Measurements from ENCODE around the gene MAP7D2.

The MAP7D2 gene

DNA sequence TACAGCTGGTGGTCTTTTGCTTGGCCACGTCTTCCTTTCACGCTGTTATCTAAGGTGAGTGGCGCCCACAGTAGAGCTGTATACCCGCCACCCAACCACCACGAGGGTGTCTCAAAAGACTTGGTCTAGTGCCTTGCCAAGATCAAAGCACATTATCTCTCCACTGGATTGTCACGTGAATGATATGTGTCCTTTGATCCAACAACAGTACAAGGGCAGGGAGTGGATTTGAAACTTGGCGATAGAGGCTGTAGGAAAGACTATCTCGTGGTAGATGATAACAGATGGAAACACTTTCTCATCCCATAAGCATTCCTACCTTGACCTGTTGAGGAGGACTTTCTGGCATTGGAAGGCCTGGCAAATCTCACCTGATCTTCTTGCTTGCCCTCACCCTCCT, 88.1 kb downstream of the MAP7D2 start:
- H3K27me3 ChIP-seq (ENCODE audit: control insufficient read depth, insufficient read depth, low read length), result no peaks in the 10 kb centered on the region
- H3K9ac ChIP-seq (ENCODE audit: low read depth, low read length), result no peak overlapping the region
- H3K4me1 ChIP-seq (ENCODE audit: control insufficient read depth, insufficient read depth, low read length), result no peaks in the 10 kb centered on the region
- no peaks in the 10 kb centered on the region for H3K36me3 ChIP-seq (ENCODE audit: control insufficient read depth, insufficient read depth, low read length)
- H3K9me3 ChIP-seq (ENCODE audit: control insufficient read depth, insufficient read depth, low read length), result no peaks in the 10 kb centered on the region
- H3K4me3 ChIP-seq (ENCODE audit: low read depth, low read length), result no peak overlapping the region

DNA sequence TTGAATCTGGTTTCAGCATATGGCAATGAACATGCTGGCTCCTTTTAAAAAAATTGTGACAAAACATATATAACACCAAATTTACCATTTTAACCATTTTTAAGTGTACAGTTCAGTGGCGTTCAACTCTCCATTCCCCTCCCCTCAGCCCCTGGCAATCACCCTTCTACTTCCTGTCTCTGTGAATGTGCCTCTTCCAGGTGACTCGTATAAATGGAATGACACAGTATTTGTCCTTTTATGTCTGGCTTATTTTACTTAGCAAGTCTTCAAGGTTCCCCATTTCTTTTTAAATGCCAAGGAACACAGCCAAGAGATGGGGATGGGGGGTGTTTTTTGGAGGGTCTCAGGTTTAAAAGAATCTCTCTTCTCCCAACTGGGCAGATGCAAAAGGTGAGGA, 90.4 kb downstream of the MAP7D2 start:
- H3K27me3 ChIP-seq (ENCODE audit: control insufficient read depth, insufficient read depth, low read length), result no peaks in the 10 kb centered on the region
- no peaks in the 10 kb centered on the region for H3K9me3 ChIP-seq (ENCODE audit: control insufficient read depth, insufficient read depth, low read length)
- H3K4me1 ChIP-seq (ENCODE audit: control insufficient read depth, insufficient read depth, low read length), result no peaks in the 10 kb centered on the region
- H3K4me3 ChIP-seq (ENCODE audit: low read depth, low read length), result no peak overlapping the region
- H3K36me3 ChIP-seq (ENCODE audit: control insufficient read depth, insufficient read depth, low read length), result no peaks in the 10 kb centered on the region
- H3K9ac ChIP-seq (ENCODE audit: low read depth, low read length), result no peak overlapping the region

DNA sequence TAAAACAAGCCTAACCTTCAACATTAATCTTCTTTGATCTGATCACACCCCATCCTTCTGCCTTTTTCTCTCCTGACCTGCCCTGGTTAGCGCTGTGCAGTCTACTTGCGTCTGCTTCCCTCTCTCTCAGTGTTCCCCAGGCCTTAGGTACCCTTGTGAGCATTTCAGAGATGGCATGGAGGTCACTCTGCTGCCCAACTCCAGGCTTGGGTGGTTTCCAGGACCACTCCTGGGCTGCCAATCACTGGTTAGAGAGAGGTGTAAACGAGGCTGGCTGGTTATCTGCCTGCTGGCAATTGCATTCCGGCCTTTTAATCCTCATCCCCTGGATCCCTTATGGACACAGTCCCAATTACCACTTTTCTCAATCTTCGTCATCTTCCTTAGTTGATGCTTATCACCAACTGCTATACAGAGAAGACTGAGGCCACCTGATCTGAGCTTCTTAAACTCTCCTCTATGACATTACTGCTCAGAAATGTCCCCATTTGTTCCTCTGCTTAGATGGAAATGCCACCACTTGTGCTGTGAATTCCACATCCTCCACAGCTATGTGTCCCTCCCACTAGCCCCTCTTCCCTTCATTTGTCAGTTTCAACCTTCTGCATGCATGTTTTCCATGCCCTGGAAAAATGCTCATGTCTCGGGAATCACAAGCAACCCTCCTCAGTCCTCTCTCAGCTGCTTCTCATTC, 96.9 kb downstream of the MAP7D2 start:
- Histone ChIP-seq H3K4me1 (ENCODE audit: control insufficient read depth, insufficient read depth, low read length) (no peaks in the 10 kb centered on the region), H3K36me3 (ENCODE audit: control insufficient read depth, insufficient read depth, low read length) (no peaks in the 10 kb centered on the region), H3K9me3 (ENCODE audit: control insufficient read depth, insufficient read depth, low read length) (no peaks in the 10 kb centered on the region)

DNA sequence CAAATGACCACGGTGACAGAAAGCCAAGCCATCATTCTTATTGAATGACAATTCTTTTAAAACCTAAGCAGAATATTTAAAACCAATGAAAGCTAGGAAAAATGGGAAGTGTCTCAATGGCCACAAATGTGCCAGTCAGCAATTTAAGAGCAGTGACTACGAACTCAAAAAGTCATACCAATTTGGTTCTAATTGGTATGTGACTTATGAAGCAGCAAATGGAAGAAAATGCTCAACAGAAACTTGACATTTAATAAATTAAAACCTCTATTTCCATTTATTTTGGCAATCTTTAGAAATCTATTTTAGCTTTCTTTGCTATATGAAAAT, 100.1 kb downstream of the MAP7D2 start:
- Histone ChIP-seq H3K9ac (ENCODE audit: low read depth, low read length) (no peak overlapping the region), H3K4me3 (ENCODE audit: low read depth, low read length) (no peak overlapping the region), H3K27me3 (ENCODE audit: control insufficient read depth, insufficient read depth, low read length) (no peaks in the 10 kb centered on the region), H3K36me3 (ENCODE audit: control insufficient read depth, insufficient read depth, low read length) (no peaks in the 10 kb centered on the region), H3K9me3 (ENCODE audit: control insufficient read depth, insufficient read depth, low read length) (no peaks in the 10 kb centered on the region), H3K4me1 (ENCODE audit: control insufficient read depth, insufficient read depth, low read length) (no peaks in the 10 kb centered on the region)

More for the DNA sequence above, 96.9 kb downstream of the MAP7D2 start:
- no peak overlapping the region for H3K9ac ChIP-seq (ENCODE audit: low read depth, low read length)
- no peak overlapping the region for H3K4me3 ChIP-seq (ENCODE audit: low read depth, low read length)
- H3K27me3 ChIP-seq (ENCODE audit: control insufficient read depth, insufficient read depth, low read length), result no peaks in the 10 kb centered on the region

DNA sequence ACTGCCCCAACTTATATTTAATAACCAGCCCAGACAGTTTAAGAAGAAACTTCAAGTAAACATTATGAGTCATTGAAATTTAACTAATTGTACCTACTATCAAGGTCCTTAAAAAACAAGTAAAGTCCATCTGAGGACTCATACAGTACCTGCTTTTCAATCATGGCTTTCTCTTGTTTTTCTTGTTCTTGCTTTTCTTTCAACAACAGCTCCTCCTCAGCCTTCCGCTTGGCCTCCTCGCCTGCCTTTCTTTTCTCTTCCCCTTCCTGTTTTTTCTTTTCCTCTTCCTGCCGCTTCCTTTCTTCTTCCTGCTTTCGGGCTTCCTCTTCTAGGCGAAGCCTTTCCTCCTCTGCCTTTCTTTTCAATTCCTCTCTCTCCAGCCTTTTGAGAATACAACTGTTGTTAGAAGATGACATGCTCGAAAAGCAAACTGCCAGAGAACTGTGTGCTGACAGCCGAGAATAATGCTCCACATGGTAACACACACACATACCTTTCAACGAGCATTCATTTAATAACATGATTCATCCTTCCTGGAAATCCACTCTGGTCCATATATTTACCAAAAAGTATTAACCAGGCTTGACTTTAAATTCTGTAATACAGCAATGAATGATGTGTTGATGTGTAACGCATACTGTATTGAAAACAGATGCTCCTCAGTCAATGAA, 100.6 kb downstream of the MAP7D2 start:
- no peak overlapping the region for H3K4me3 ChIP-seq (ENCODE audit: low read depth, low read length)

DNA sequence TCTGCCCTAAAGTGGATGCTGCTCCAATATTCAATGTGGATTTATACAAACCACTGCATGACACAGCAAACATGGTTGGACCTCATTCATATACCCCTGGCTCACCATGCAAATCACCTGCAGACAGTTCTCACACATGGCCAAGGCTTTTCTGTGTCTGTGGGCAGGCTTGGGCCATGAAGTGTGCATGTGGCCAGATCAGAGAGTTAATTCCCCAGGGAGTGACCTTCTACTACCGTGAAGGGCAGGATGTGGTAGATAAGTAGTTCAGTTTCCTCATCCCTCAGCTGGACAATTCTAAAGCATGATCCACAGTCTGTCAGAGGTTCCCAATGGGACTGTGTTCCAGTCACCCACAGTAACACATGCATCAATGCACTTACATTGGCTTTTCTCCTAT, 101.3 kb downstream of the MAP7D2 start:
- Histone ChIP-seq H3K4me1 (ENCODE audit: control insufficient read depth, insufficient read depth, low read length) (no peaks in the 10 kb centered on the region), H3K4me3 (ENCODE audit: low read depth, low read length) (no peak overlapping the region), H3K36me3 (ENCODE audit: control insufficient read depth, insufficient read depth, low read length) (no peaks in the 10 kb centered on the region), H3K9me3 (ENCODE audit: control insufficient read depth, insufficient read depth, low read length) (no peaks in the 10 kb centered on the region), H3K27me3 (ENCODE audit: control insufficient read depth, insufficient read depth, low read length) (no peaks in the 10 kb centered on the region), H3K9ac (ENCODE audit: low read depth, low read length) (no peak overlapping the region)

More for the DNA sequence above, 100.6 kb downstream of the MAP7D2 start:
- Histone ChIP-seq H3K27me3 (ENCODE audit: control insufficient read depth, insufficient read depth, low read length) (no peaks in the 10 kb centered on the region), H3K9ac (ENCODE audit: low read depth, low read length) (no peak overlapping the region), H3K36me3 (ENCODE audit: control insufficient read depth, insufficient read depth, low read length) (no peaks in the 10 kb centered on the region), H3K4me1 (ENCODE audit: control insufficient read depth, insufficient read depth, low read length) (no peaks in the 10 kb centered on the region), H3K9me3 (ENCODE audit: control insufficient read depth, insufficient read depth, low read length) (no peaks in the 10 kb centered on the region)

DNA sequence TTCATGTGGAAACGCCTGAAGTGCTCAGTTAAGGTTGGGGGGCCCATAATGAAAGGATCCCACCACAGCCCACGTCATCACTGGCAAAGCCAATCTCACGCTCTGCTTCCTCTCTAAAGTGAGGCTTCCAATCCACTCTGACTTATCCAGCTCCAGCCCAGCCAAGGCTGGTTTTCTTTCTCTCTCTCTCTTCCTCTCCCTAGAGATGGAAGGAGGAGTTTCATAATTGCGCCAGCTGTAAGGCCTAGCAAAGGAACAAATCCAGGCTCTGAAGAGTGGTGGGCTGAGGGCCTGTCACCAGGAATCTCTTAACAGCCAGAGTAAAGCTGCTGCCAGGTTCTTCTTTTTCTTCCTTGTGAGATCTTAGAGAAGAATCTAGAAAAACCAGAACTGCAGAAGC, 105.1 kb downstream of the MAP7D2 start:
- Histone ChIP-seq H3K4me1 (ENCODE audit: control insufficient read depth, insufficient read depth, low read length) (no peaks in the 10 kb centered on the region), H3K4me3 (ENCODE audit: low read depth, low read length) (no peak overlapping the region), H3K9me3 (ENCODE audit: control insufficient read depth, insufficient read depth, low read length) (no peaks in the 10 kb centered on the region), H3K36me3 (ENCODE audit: control insufficient read depth, insufficient read depth, low read length) (no peaks in the 10 kb centered on the region), H3K27me3 (ENCODE audit: control insufficient read depth, insufficient read depth, low read length) (no peaks in the 10 kb centered on the region), H3K9ac (ENCODE audit: low read depth, low read length) (no peak overlapping the region)

DNA sequence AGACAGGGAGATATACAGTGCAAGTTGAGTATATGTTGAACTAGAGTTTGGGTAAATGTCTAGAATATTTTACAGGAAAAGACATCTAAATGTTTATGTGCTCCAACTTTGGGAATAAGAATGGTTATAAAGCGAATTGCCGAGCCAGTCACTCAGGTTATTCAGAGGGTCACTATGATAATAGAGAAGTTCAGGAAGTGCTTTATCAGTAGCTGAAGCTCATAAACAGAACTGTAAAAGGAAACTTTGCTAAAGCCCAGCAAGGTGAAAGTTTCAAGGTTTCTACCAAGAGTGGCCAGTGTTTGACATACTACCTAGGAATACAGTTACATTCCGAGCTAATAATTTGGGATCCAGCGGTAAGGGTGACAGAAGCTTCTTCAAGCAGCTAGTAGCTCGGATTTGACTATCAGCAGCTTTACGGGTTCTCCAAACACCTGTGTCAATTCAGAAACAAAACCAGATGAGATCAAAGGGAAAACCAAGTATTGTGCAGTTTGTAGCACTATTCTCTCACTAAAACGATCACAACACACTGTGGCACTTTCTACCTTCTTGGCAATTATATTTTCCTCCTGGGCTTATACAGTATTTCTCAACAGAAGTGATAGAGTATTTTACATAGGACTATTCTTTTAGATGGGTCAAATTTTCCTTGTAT, 108.6 kb downstream of the MAP7D2 start:
- Histone ChIP-seq H3K27me3 (ENCODE audit: control insufficient read depth, insufficient read depth, low read length) (no peaks in the 10 kb centered on the region), H3K9ac (ENCODE audit: low read depth, low read length) (no peak overlapping the region), H3K36me3 (ENCODE audit: control insufficient read depth, insufficient read depth, low read length) (no peaks in the 10 kb centered on the region), H3K4me3 (ENCODE audit: low read depth, low read length) (no peak overlapping the region), H3K4me1 (ENCODE audit: control insufficient read depth, insufficient read depth, low read length) (no peaks in the 10 kb centered on the region), H3K9me3 (ENCODE audit: control insufficient read depth, insufficient read depth, low read length) (no peaks in the 10 kb centered on the region)

DNA sequence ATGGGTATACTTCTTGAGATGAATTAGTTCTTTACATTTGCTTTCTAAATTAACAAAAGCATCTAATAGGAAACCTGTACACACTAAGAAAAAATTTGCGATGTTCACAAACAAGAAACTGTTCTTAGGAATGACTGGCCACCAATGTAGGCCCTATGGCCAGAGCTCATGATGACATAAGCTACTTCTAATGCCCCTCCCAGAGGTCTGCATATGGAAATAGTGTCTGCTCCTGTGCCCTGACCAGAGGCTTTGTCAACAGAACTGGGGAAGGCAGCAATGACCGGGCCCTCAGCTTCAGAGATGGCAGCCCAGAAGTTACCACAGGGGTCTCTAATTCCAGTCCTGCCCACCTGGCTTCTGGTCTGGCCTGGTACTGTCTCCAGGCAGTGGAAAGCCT, 110.8 kb downstream of the MAP7D2 start:
- H3K36me3 ChIP-seq (ENCODE audit: control insufficient read depth, insufficient read depth, low read length), result no peaks in the 10 kb centered on the region
- H3K9ac ChIP-seq (ENCODE audit: low read depth, low read length), result no peak overlapping the region
- no peaks in the 10 kb centered on the region for H3K4me1 ChIP-seq (ENCODE audit: control insufficient read depth, insufficient read depth, low read length)
- no peak overlapping the region for H3K4me3 ChIP-seq (ENCODE audit: low read depth, low read length)
- no peaks in the 10 kb centered on the region for H3K27me3 ChIP-seq (ENCODE audit: control insufficient read depth, insufficient read depth, low read length)
- H3K9me3 ChIP-seq (ENCODE audit: control insufficient read depth, insufficient read depth, low read length), result no peaks in the 10 kb centered on the region

DNA sequence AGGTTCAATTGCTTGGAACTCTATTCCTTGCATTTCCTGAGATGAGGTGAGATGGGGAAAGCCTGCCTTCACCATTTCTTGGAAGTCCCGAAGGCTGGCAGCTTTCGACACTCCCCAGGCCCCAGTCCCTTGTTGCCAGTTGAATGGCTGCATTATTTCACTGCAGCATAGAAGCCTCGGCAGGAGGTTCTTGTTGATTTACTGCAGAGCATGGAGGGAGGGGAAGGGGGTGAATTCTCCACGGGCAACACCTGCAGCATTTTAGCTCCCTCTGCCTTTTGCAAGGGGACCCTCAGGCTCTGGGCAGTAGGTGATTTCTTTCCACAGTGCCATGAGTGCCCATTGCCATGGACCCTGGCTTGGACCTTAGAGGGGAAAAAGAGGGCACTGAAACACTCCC, 115.1 kb downstream of the MAP7D2 start:
- H3K27me3 ChIP-seq (ENCODE audit: control insufficient read depth, insufficient read depth, low read length), result no peaks in the 10 kb centered on the region
- H3K4me1 ChIP-seq (ENCODE audit: control insufficient read depth, insufficient read depth, low read length), result no peaks in the 10 kb centered on the region
- H3K36me3 ChIP-seq (ENCODE audit: control insufficient read depth, insufficient read depth, low read length), result no peaks in the 10 kb centered on the region
- H3K4me3 ChIP-seq (ENCODE audit: low read depth, low read length), result no peak overlapping the region
- H3K9me3 ChIP-seq (ENCODE audit: control insufficient read depth, insufficient read depth, low read length), result no peaks in the 10 kb centered on the region
- no peak overlapping the region for H3K9ac ChIP-seq (ENCODE audit: low read depth, low read length)

DNA sequence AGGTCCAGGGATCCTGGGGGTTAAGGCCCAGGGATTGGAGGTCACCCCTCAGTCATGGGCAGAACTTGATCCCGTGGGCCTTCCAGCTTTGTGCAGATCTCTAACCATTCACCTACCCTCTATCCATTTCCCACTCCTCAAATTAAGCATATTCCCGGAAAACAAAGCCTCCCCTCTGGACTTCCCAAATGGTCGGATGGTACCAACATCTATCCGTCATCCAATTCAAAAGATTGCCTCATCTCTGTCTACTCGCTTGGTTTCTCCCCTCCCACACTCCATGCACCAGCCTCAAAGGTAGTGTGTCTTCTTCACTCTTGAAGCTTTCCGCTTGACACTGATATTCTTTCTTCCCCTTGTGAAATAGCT, 125.4 kb downstream of the MAP7D2 start:
- no peaks in the 10 kb centered on the region for H3K9me3 ChIP-seq (ENCODE audit: control insufficient read depth, insufficient read depth, low read length)
- no peak overlapping the region for H3K9ac ChIP-seq (ENCODE audit: low read depth, low read length)
- H3K4me3 ChIP-seq (ENCODE audit: low read depth, low read length), result no peak overlapping the region

More for the DNA sequence above, 125.4 kb downstream of the MAP7D2 start:
- no peaks in the 10 kb centered on the region for H3K36me3 ChIP-seq (ENCODE audit: control insufficient read depth, insufficient read depth, low read length)
- no peaks in the 10 kb centered on the region for H3K27me3 ChIP-seq (ENCODE audit: control insufficient read depth, insufficient read depth, low read length)
- H3K4me1 ChIP-seq (ENCODE audit: control insufficient read depth, insufficient read depth, low read length), result no peaks in the 10 kb centered on the region

Data from iPS-15b (cell line).